GM13977 (cell line): ENCODE measurements around the gene GARIN5B.
A peak's percentile ranks its signal among the peaks of the same experiment; 100 is the strongest.

Source experiments
- DNase-seq: peaks from one replicate; pipeline ENCODE4 v3.0.0; 2012; ENCODE audit warnings: low spot score
- CTCF ChIP-seq: IDR thresholded peaks from 2 replicates; pipeline ENCODE4 v1.5.1; 2012; ENCODE audit warnings: mild to moderate bottlenecking, control low read depth; ENCODE audit not compliant: insufficient read depth; ENCODE audit errors: extremely low read depth, missing control alignments
- in situ Hi-C: fragments of 300-500 bp; cut with MboI; formaldehyde crosslinking; loops from one replicate; pipeline ENCODE4 v1.12.0; 2022; ENCODE audit warnings: low sequenced_read_pairs, low pct_unique_long_range_greater_than_20kb, mixed read lengths, inconsistent platforms; ENCODE audit not compliant: unreplicated experiment

GARIN5B gene

GRCh38 chr19:55383279-55384130 lies 20.4 kb upstream of the GARIN5B start:
- peak; percentile 91 for DNase-seq
- in situ Hi-C loops = no loop called here
- peak; percentile 47 for TF ChIP-seq CTCF

GRCh38 chr19:55382522-55383054 lies 19.5 kb upstream of the GARIN5B start:
- no peak for DNase-seq
- in situ Hi-C loops = no loop called here
- TF ChIP-seq CTCF = no peak

- TF ChIP-seq CTCF = no peak
- DNase-seq = no peak
- in situ Hi-C loops = no loop called here
Measured at GRCh38 chr19:55382013-55382412, 19.0 kb upstream of the GARIN5B start.

GRCh38 chr19:55379174-55379573 lies 16.1 kb upstream of the GARIN5B start:
- in situ Hi-C loops = no loop called here
- DNase-seq = no peak
- no peak for TF ChIP-seq CTCF

GRCh38 chr19:55377356-55378131 lies 14.5 kb upstream of the GARIN5B start:
- DNase-seq = no peak
- TF ChIP-seq CTCF = no peak
- in situ Hi-C loops = no loop called here

GRCh38 chr19:55376241-55376933 lies 13.3 kb upstream of the GARIN5B start, which contains the start of gene TMEM190:
TSS of gene TMEM190 (plus strand) at chr19:55376826. CDS start at chr19:55376854, 28 bp downstream.
- in situ Hi-C loops = no loop called here
- TF ChIP-seq CTCF = no peak
- DNase-seq = no peak
